Subcutaneous abdominal adipose tissue (tissue), 5 donors: ENCODE data around the gene C22orf23.

Experiments used
- H3K27ac ChIP-seq: one replicate; pipeline ENCODE4 v1.7.0; 2013; ENCODE audit warnings: low read depth, mild to moderate bottlenecking, inconsistent platforms, low read length, moderate library complexity
- H3K27me3 ChIP-seq, 5 donors: one replicate each; pipeline ENCODE4 v1.7.0; 2013; ENCODE audit warnings: low read length in 5 of 5, inconsistent platforms in 1 of 5; ENCODE audit not compliant: control insufficient read depth in 5 of 5, insufficient read depth in 4 of 5
- H3K36me3 ChIP-seq, 5 donors: one replicate each; pipeline ENCODE4 v1.7.0; 2013; ENCODE audit warnings: low read length in 5 of 5; ENCODE audit not compliant: control insufficient read depth in 5 of 5, insufficient read depth in 5 of 5
- H3K4me1 ChIP-seq, 5 donors: one replicate each; pipeline ENCODE4 v1.7.0; 2013; ENCODE audit warnings: low read length in 5 of 5, mild to moderate bottlenecking in 3 of 5, moderate library complexity in 1 of 5; ENCODE audit not compliant: control insufficient read depth in 5 of 5, insufficient read depth in 5 of 5
- H3K4me3 ChIP-seq, 5 donors: one replicate each; pipeline ENCODE4 v1.7.0; 2013; ENCODE audit warnings: low read length in 5 of 5, low read depth in 1 of 5
- H3K9ac ChIP-seq, 5 donors: one replicate each; pipeline ENCODE4 v1.7.0; 2013; ENCODE audit warnings: low read length in 5 of 5, mild to moderate bottlenecking in 4 of 5, moderate library complexity in 3 of 5
- H3K9me3 ChIP-seq, 5 donors: one replicate each; pipeline ENCODE4 v1.7.0; 2013; ENCODE audit warnings: low read length in 5 of 5; ENCODE audit not compliant: control insufficient read depth in 5 of 5
- donor health status: healthy.
- donor health status: healthy.
- donor health status: healthy.
- donor health status: healthy.
- donor health status: healthy.

Gene C22orf23

GRCh38 chr22:37917874-37918548 is 35.4 kb downstream of the C22orf23 start:
- Histone ChIP-seq H3K36me3 (peaks cover 0 to 59% (median 42%) of the 10 kb centered on the region in 5 donors), H3K4me3 (no peak overlapping the region), H3K9ac (no peak overlapping the region), H3K9me3 (no peaks in the 10 kb centered on the region), H3K27me3 (no peaks in the 10 kb centered on the region), H3K27ac (no peak overlapping the region), H3K4me1 (peaks cover 0 to 29% (median 5%) of the 10 kb centered on the region in 5 donors)

GRCh38 chr22:37916311-37916710 is 37.1 kb downstream of the C22orf23 start:
- Histone ChIP-seq H3K4me3 (no peak overlapping the region), H3K4me1 (peaks cover under 1 to 42% (median 9%) of the 10 kb centered on the region in 5 donors), H3K9me3 (no peaks in the 10 kb centered on the region), H3K36me3 (peaks cover 0 to 60% (median 42%) of the 10 kb centered on the region in 5 donors), H3K9ac (peak overlapping the region in 1 of 5 donors; percentile 6), H3K27ac (no peak overlapping the region), H3K27me3 (no peaks in the 10 kb centered on the region)

- Histone ChIP-seq H3K4me1 (peaks cover 0 to 46% (median 11%) of the 10 kb centered on the region in 5 donors), H3K4me3 (no peak overlapping the region), H3K9me3 (no peaks in the 10 kb centered on the region), H3K9ac (no peak overlapping the region), H3K27me3 (no peaks in the 10 kb centered on the region), H3K27ac (no peak overlapping the region), H3K36me3 (peaks cover 0 to 40% (median 33%) of the 10 kb centered on the region in 5 donors)
Observed at GRCh38 chr22:37913233-37913721, 40.1 kb downstream of the C22orf23 start.

GRCh38 chr22:37912171-37912570 is 41.2 kb downstream of the C22orf23 start:
- no peaks in the 10 kb centered on the region for H3K27me3 ChIP-seq
- H3K9ac ChIP-seq: no peak overlapping the region
- H3K36me3 ChIP-seq: peaks cover 0 to 29% (median 22%) of the 10 kb centered on the region in 5 donors
- peaks cover 2 to 45% (median 20%) of the 10 kb centered on the region in 5 donors for H3K4me1 ChIP-seq
- no peaks in the 10 kb centered on the region for H3K9me3 ChIP-seq
- peak overlapping the region; percentile 23 for H3K27ac ChIP-seq
- H3K4me3 ChIP-seq: no peak overlapping the region

- H3K4me1 ChIP-seq: peaks cover 3 to 49% (median 25%) of the 10 kb centered on the region in 5 donors
- H3K27ac ChIP-seq: peak overlapping the region; percentile 23
- H3K4me3 ChIP-seq: no peak overlapping the region
- peaks cover 0 to 26% (median 21%) of the 10 kb centered on the region in 5 donors for H3K36me3 ChIP-seq
- H3K9me3 ChIP-seq: no peaks in the 10 kb centered on the region
- H3K27me3 ChIP-seq: no peaks in the 10 kb centered on the region
- H3K9ac ChIP-seq: no peak overlapping the region
Observed at GRCh38 chr22:37911697-37912096, 41.7 kb downstream of the C22orf23 start.

- H3K36me3 ChIP-seq: peaks cover 0 to 20% (median 16%) of the 10 kb centered on the region in 5 donors
- no peak overlapping the region for H3K4me3 ChIP-seq
- H3K4me1 ChIP-seq: peaks cover 3 to 50% (median 26%) of the 10 kb centered on the region in 5 donors
- peak overlapping the region; percentile 23 for H3K27ac ChIP-seq
- no peaks in the 10 kb centered on the region for H3K9me3 ChIP-seq
- H3K27me3 ChIP-seq: no peaks in the 10 kb centered on the region
- no peak overlapping the region for H3K9ac ChIP-seq
Observed at GRCh38 chr22:37910890-37911672, 42.3 kb downstream of the C22orf23 start.

- H3K4me3 ChIP-seq: no peak overlapping the region
- H3K27me3 ChIP-seq: no peaks in the 10 kb centered on the region
- H3K27ac ChIP-seq: no peak overlapping the region
- H3K36me3 ChIP-seq: peaks cover 0 to 15% (median 12%) of the 10 kb centered on the region in 5 donors
- H3K9ac ChIP-seq: no peak overlapping the region
- H3K4me1 ChIP-seq: peaks cover 7 to 60% (median 36%) of the 10 kb centered on the region in 5 donors
- no peaks in the 10 kb centered on the region for H3K9me3 ChIP-seq
Observed at GRCh38 chr22:37909766-37910165, 43.6 kb downstream of the C22orf23 start.

- Histone ChIP-seq H3K4me3 (peak overlapping the region; percentile 60 to 74 (median 67)), H3K9ac (peak overlapping the region in 4 of 5 donors; percentile 63 to 81 (median 80)), H3K9me3 (no peaks in the 10 kb centered on the region), H3K4me1 (peaks cover 11 to 52% (median 37%) of the 10 kb centered on the region in 5 donors), H3K27ac (peak overlapping the region; percentile 81), H3K36me3 (peaks cover 0 to 5% (median 3%) of the 10 kb centered on the region in 5 donors), H3K27me3 (no peaks in the 10 kb centered on the region)
Observed at GRCh38 chr22:37907036-37907954, 46.1 kb downstream of the C22orf23 start.

GRCh38 chr22:37906364-37907008 is 46.9 kb downstream of the C22orf23 start:
- Histone ChIP-seq H3K4me1 (peaks cover 11 to 46% (median 36%) of the 10 kb centered on the region in 5 donors), H3K9ac (peak overlapping the region in 4 of 5 donors; percentile 63 to 81 (median 80)), H3K4me3 (peak overlapping the region; percentile 60 to 74 (median 67)), H3K27me3 (no peaks in the 10 kb centered on the region), H3K36me3 (no peaks in the 10 kb centered on the region), H3K27ac (peak overlapping the region; percentile 81), H3K9me3 (no peaks in the 10 kb centered on the region)
